Natural killer cell treated with Interleukin-12 subunit alpha and Interleukin-12 subunit beta and Interleukin-15 and Interleukin-18, amount 100 ng/mL, for 72 hours (primary cell): ENCODE measurements around the gene PPFIA4. TPM values are rescaled to one million over a fixed set of nuclear protein-coding genes. Genes with fewer than 3 reads are reported as not detected.

Source experiments
- ATAC-seq, 2 donors: fragments of 150-1000 bp; cut with Tn5 transposase in 1 of 2; sonication (Bioruptor Pico), chemical (Tn5 transposase) in 1 of 2; 2 replicates each; pipeline ENCODE4 v1.10.0; 2021
- DNase-seq: peaks from one replicate; pipeline ENCODE4 v3.0.0; 2022; ENCODE audit warnings: low spot score
- H3K27ac Mint-ChIP-seq, 2 donors: 1 replicate in 1 of 2; 2 replicates in 1 of 2; pipeline ENCODE4 v1.8.0; 2022; ENCODE audit warnings: mixed read lengths in 2 of 2, mild to moderate bottlenecking in 1 of 2, moderate library complexity in 1 of 2
- H3K27me3 Mint-ChIP-seq, 2 donors: 1 replicate in 1 of 2; 2 replicates in 1 of 2; pipeline ENCODE4 v1.8.0; 2022; ENCODE audit warnings: mixed read lengths in 2 of 2
- H3K36me3 Mint-ChIP-seq: one replicate; pipeline ENCODE4 v1.8.0; 2022; ENCODE audit warnings: mixed read lengths
- H3K4me1 Mint-ChIP-seq, 2 donors: 1 replicate in 1 of 2; 2 replicates in 1 of 2; pipeline ENCODE4 v1.8.0; 2022; ENCODE audit warnings: low read depth in 2 of 2, mixed read lengths in 2 of 2, mild to moderate bottlenecking in 1 of 2
- H3K4me3 Mint-ChIP-seq: one replicate; pipeline ENCODE4 v1.8.0; 2022; ENCODE audit warnings: mixed read lengths
- H3K9me3 Mint-ChIP-seq: 2 replicates; pipeline ENCODE4 v1.8.0; 2022; ENCODE audit warnings: mixed read lengths
- total RNA-seq, 2 donors: library from RNA; stranded (reverse); gene quantifications; one replicate each; pipeline ENCODE4 v1.2.3, GENCODE V29; 2022

PPFIA4 gene
- total RNA-seq, 2 donors from 2014 or later, result 19.6 to 44.7 TPM

GRCh38 chr1:203124546-203125317 is 98.4 kb downstream of the PPFIA4 start:
- peak; percentile 15 for DNase-seq
- no peak for ATAC-seq

DNA sequence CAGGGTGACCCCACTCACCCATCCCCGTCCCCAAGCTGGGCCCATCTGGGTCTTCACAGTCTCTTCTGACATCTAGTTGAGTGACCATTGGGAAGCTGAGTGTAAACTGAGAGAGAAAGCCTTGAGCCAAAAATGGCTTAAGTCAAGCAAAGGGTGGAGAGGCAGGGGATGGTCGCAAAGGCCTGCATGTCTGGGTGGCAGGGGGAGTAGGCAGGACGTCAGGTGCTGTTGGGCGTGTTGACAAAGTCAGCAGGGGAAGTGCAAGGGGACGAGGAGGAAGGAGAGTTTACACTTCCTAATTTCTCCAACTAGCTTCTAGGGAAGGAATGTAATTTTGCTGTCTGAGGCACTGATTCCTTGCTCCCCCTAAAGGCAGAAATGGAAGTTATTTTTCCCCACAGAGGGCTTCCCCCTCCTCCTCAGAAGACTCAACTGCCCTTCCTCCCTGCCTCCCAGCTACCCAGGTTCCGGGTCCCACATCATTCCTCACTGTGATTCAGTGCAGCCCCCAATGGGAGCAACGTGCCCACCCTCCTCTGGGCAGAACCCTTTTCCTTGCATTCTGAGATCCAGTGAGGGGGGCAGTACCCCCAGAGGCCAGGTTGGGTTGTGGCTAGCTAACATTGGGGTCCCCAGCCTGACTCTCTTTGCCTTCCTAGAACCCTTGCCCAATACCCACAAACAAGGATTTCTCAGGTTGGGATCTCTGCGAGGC is 100.0 kb downstream of the PPFIA4 start:
- H3K27ac Mint-ChIP-seq, result no peak overlapping the region
- no peak overlapping the region for H3K4me3 Mint-ChIP-seq
- H3K9me3 Mint-ChIP-seq, result no peaks in the 10 kb centered on the region
- H3K36me3 Mint-ChIP-seq, result no peaks in the 10 kb centered on the region
- DNase-seq (no peak), ATAC-seq (no peak)
- H3K4me1 Mint-ChIP-seq, result peaks cover 6 to 16% of the 10 kb centered on the region in 2 donors
- peaks cover 52 to 58% of the 10 kb centered on the region in 2 donors for H3K27me3 Mint-ChIP-seq

More at GRCh38 chr1:203124546-203125317, 98.4 kb downstream of the PPFIA4 start:
- H3K9me3 Mint-ChIP-seq, result no peaks in the 10 kb centered on the region
- H3K36me3 Mint-ChIP-seq, result no peaks in the 10 kb centered on the region
- peaks cover 59 to 68% of the 10 kb centered on the region in 2 donors for H3K27me3 Mint-ChIP-seq
- no peak overlapping the region for H3K27ac Mint-ChIP-seq
- H3K4me1 Mint-ChIP-seq, result peaks cover 6 to 21% of the 10 kb centered on the region in 2 donors
- H3K4me3 Mint-ChIP-seq, result no peak overlapping the region

DNA sequence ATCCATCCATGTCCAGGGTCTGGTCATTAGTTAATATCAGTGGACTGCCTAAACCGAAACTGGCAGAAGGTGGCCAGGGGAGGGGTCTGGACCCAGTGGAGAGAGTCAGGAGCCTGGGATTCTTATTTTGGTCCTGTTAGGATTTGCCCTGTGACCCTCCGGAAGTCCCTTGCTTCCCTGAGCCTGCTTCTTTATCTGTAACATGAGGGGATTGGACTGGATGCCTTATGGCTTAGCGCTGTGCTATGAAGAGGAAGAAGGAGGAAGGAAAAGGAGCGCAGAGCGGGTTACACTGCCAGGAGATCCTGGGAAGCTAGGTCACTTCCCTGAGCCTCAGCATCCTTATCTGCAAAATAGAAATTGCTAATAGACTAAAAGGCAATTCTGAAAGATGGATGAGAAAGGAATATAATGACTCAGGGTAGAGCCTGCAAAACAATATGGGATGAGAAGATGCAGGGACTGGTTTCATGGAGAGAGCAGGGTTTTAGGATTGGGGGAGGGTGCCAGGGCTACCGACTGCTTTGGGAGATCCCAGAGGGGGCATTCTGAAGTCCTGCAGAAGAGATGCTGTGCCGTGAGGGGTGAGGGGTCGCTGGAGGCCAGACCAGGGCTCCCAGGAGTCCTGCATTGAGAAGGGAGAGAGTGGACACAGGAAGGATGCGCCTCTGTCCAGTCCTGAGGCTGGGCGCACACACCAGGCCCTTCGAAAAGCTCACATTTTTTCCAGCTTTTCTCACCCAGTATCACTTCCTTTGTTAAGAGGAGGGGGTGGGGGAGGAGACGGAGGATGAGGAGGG is 100.8 kb downstream of the PPFIA4 start:
- H3K9me3 Mint-ChIP-seq, result no peaks in the 10 kb centered on the region
- H3K27me3 Mint-ChIP-seq, result peaks cover 47 to 50% of the 10 kb centered on the region in 2 donors
- H3K4me3 Mint-ChIP-seq, result no peak overlapping the region
- no peak overlapping the region for H3K27ac Mint-ChIP-seq
- peaks cover 0 to 9% of the 10 kb centered on the region in 2 donors for H3K4me1 Mint-ChIP-seq
- DNase-seq (no peak), ATAC-seq (no peak)
- no peaks in the 10 kb centered on the region for H3K36me3 Mint-ChIP-seq

DNA sequence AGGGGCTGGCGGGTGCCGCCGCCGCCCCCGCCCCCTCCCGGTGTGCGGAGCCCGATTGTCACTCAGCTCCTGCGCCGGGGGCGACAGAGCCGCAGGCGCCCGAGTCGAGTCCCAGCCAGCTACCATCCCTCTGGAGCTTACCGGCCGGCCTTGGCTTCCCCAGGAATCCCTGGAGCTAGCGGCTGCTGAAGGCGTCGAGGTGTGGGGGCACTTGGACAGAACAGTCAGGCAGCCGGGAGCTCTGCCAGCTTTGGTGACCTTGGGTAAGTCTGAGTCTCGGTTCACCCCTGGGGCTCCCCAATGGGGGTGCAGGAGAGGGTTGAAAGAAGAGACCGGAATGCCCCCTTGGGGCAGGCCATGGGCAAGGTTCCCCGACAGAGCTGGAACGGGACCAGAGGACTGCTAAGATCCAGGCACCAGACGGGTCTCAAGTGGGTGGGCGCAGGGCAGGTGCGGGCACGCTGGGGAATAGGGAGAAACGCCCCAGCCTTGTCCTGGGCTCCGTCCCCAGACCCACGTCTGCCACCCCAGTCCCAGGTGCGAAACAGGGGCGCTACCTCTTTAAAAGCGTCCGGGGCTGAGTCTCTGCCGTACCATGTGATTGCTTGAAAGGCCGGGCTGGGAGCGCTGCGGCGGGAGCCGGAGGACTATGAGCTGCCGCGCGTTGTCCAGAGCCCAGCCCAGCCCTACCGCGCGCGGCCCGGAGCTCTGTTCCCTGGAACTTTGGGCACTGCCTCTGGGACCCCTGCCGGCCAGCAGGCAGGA is 101.6 kb downstream of the PPFIA4 start, which contains the start of gene ADORA1:
Gene ADORA1 (plus strand): TSS at position 61 of the 765 bp plus-strand sequence. CDS start 1,116 bp downstream, outside the sequence.
- no peak within 1 kb of the TSS for H3K4me3 Mint-ChIP-seq
- no peaks in the 10 kb centered on the region for H3K36me3 Mint-ChIP-seq
- peaks cover 45 to 50% of the 10 kb centered on the region in 2 donors for H3K27me3 Mint-ChIP-seq
- no peak within 1 kb of the TSS for H3K27ac Mint-ChIP-seq
- no peak for ATAC-seq
- no peaks in the 10 kb centered on the region for H3K9me3 Mint-ChIP-seq
- no peak for DNase-seq
- H3K4me1 Mint-ChIP-seq, result peaks cover 0 to 9% of the 10 kb centered on the region in 2 donors

- H3K36me3 Mint-ChIP-seq, result no peaks in the 10 kb centered on the region
- no peak overlapping the region for H3K4me3 Mint-ChIP-seq
- DNase-seq, result no peak
- no peak overlapping the region for H3K27ac Mint-ChIP-seq
- ATAC-seq, result no peak
- peaks cover 0 to 9% of the 10 kb centered on the region in 2 donors for H3K4me1 Mint-ChIP-seq
- peaks cover 45 to 50% of the 10 kb centered on the region in 2 donors for H3K27me3 Mint-ChIP-seq
- H3K9me3 Mint-ChIP-seq, result no peaks in the 10 kb centered on the region
Observed at GRCh38 chr1:203128431-203128715, 102.1 kb downstream of the PPFIA4 start.

Other genes with a start within 250 kb of the PPFIA4 start
- 100 to 1,000 TPM in 1 of 2 donors, 10 to 100 TPM in 1; 92.2 to 150 TPM for gene KDM5B, start 218.1 kb upstream of the PPFIA4 start, total RNA-seq
- gene PCAT6, start 215.5 kb upstream of the PPFIA4 start, total RNA-seq, result 1 to 10 TPM; 1.0 to 1.4 TPM
- gene RABIF, start 137.3 kb upstream of the PPFIA4 start, total RNA-seq, result 10 to 100 TPM; 16.1 to 18.5 TPM
- 10 to 100 TPM; 25.1 to 43.1 TPM for gene KLHL12, start 99.3 kb upstream of the PPFIA4 start, total RNA-seq
- gene ADIPOR1, start 68.2 kb upstream of the PPFIA4 start, total RNA-seq, result 10 to 100 TPM; 83.3 to 92.5 TPM
- 10 to 100 TPM; 26.3 to 35.6 TPM for gene CYB5R1, start 59.2 kb upstream of the PPFIA4 start, total RNA-seq
- 10 to 100 TPM; 65.1 to 93.0 TPM for gene TMEM183A, start 19.1 kb upstream of the PPFIA4 start, total RNA-seq
- not detected for gene MYOG, start 59.5 kb downstream of the PPFIA4 start, total RNA-seq
- gene ADORA1, start 101.2 kb downstream of the PPFIA4 start, total RNA-seq, result not detected
- not detected for gene MYBPH, start 149.3 kb downstream of the PPFIA4 start, total RNA-seq
- gene CHI3L1, start 160.2 kb downstream of the PPFIA4 start, total RNA-seq, result 1 to 10 TPM; 1.6 to 1.8 TPM
- gene CHIT1, start 203.2 kb downstream of the PPFIA4 start, total RNA-seq, result 1 to 10 TPM in 1 of 2 donors, under 1 TPM in 1; 0.36 to 3.8 TPM